ENCODE data around the gene ZNF490. TPM values are rescaled to one million over a fixed set of nuclear protein-coding genes. Genes with fewer than 3 reads are reported as not detected.
"Not testable (repeated sequence)": the region's sequence is repeated elsewhere in the genome, so short reads cannot be mapped to it uniquely, and the experiment has no call there.

The ZNF490 gene
- total and polyA plus RNA-seq, 2 of the 4 experiments (the other 2 are of a cell fraction): 1.7 to 9.0 TPM

DNA sequence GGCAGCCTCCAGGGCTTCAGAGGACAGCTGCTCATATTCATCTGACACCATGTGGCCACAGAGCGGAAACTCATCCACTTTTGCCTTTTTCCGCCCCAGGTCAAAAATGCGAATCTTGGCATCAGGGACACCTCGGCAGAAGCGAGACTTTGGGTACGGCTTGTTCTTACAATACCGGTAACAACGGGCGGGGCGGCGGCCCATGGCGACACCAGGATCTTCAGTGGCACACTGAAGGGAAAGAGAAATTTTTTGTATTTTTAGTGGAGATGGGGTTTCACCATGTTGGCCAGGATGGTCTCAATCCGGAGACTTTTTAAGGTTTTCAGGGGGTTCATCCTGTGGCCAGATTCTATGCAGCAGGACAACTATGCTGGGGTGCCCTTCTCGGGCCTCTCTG lies 33.1 kb upstream of the ZNF490 start:
- H3K4me3 ChIP-seq (ENCODE audit: insufficient read depth, low read depth, low read length); dilution Hi-C loops (cut with HindIII; ENCODE audit: low sequenced_read_pairs, unreplicated experiment); H3K9ac ChIP-seq (ENCODE audit: low read depth, low read length); H2BK15ac ChIP-seq (ENCODE audit: low read depth, low read length); H3K4me2 ChIP-seq (ENCODE audit: low read depth, low read length); ATAC-seq (ENCODE audit: low read depth); H2AK5ac ChIP-seq (ENCODE audit: low read depth, low read length); CTCF ChIA-PET; H2AK9ac ChIP-seq (replicated peaks; ENCODE audit: low read depth, low read length, poor library complexity); POLR2A ChIA-PET (ENCODE audit: unreplicated experiment); H2AFZ ChIP-seq (replicated peaks; ENCODE audit: low read length, poor library complexity); H3K4ac ChIP-seq (ENCODE audit: low read depth, low read length); H4K91ac ChIP-seq (ENCODE audit: insufficient read depth, low read depth, low read length); BruUV-seq (replicated peaks); H4K5ac ChIP-seq (ENCODE audit: low read depth, low read length); H4K8ac ChIP-seq (ENCODE audit: low read depth in 2 of 2, low read length in 2 of 2); H3K36me3 ChIP-seq (ENCODE audit: control insufficient read depth, insufficient read depth, low read length); H3K27me3 ChIP-seq (ENCODE audit: control insufficient read depth, insufficient read depth, low read length); H2BK5ac ChIP-seq (ENCODE audit: low read depth, low read length, poor library complexity, severe bottlenecking); H3K18ac ChIP-seq (ENCODE audit: low read depth, low read length); H3K9me1 ChIP-seq (ENCODE audit: insufficient read depth, low read length); DNase-seq; H3K56ac ChIP-seq (ENCODE audit: extremely low read depth, insufficient read depth, low read length); H2BK20ac ChIP-seq (ENCODE audit: low read depth, low read length); H3K9me3 ChIP-seq (ENCODE audit: control insufficient read depth, insufficient read depth, low read length); in situ Hi-C loops (cut with MboI; ENCODE audit: low sequenced_read_pairs); H3K27ac ChIP-seq (ENCODE audit: insufficient read depth, low read length); intact Hi-C loops (cut with micrococcal nuclease); H3K14ac ChIP-seq (replicated peaks; ENCODE audit: low read depth, low read length); H3K79me1 ChIP-seq (ENCODE audit: low read depth in 1 of 2, low read length in 2 of 2); H3K23ac ChIP-seq (ENCODE audit: low read depth, low read length); H4K20me1 ChIP-seq (ENCODE audit: insufficient read depth, low read length); H2BK120ac ChIP-seq (ENCODE audit: low read depth, low read length); H3K4me1 ChIP-seq (ENCODE audit: control insufficient read depth, insufficient read depth, low read length): not testable (repeated sequence)
- 90% methylated on average over 2 of the region's 14 CpGs; no CpG with 5 or more reads in 1 of the 2 experiments for WGBS, 2 experiments (ENCODE audit: extremely low coverage in 2 of 2, insufficient read length in 1 of 2)
